Smooth muscle cell (in vitro differentiated cells): Measurements from ENCODE around the gene MAPKAPK5. TPM values are rescaled to one million over a fixed set of nuclear protein-coding genes. Genes with fewer than 3 reads are reported as not detected.

Experiments used
- DNase-seq: peaks from one replicate; lab custom pipeline; 2025; ENCODE audit not compliant: unreplicated experiment; lab: John Stamatoyannopoulos, UW
- H2AFZ ChIP-seq: fragments of 200-600 bp; sonication (generic); 2 replicates; pipeline ENCODE4 v1.6.0; 2016; ENCODE audit warnings: antibody characterized with exemption, low read depth, mild to moderate bottlenecking
- H3F3A ChIP-seq: fragments of 200-600 bp; sonication (generic); 2 replicates; pipeline ENCODE4 v1.6.0; 2017; ENCODE audit warnings: antibody characterized with exemption, low read depth
- H3K27ac ChIP-seq: fragments of 200-600 bp; sonication (generic); 2 replicates; pipeline ENCODE4 v1.5.1; 2016; ENCODE audit warnings: low read depth, mild to moderate bottlenecking
- H3K27me3 ChIP-seq: fragments of 200-600 bp; sonication (generic); 2 replicates; pipeline ENCODE4 v1.6.1; 2016; ENCODE audit warnings: low read depth, mild to moderate bottlenecking
- H3K36me3 ChIP-seq: fragments of 200-600 bp; sonication (generic); 2 replicates; pipeline ENCODE4 v1.5.1; 2016; ENCODE audit warnings: low read depth
- H3K4me1 ChIP-seq: fragments of 200-600 bp; sonication (generic); 2 replicates; pipeline ENCODE4 v1.5.1; 2016; ENCODE audit warnings: low read depth
- H3K4me2 ChIP-seq: fragments of 200-600 bp; sonication (generic); 2 replicates; pipeline ENCODE4 v1.6.0; 2016; ENCODE audit warnings: mild to moderate bottlenecking
- H3K4me3 ChIP-seq: fragments of 200-600 bp; sonication (generic); 2 replicates; pipeline ENCODE4 v1.5.1; 2016; ENCODE audit warnings: mild to moderate bottlenecking
- H3K79me2 ChIP-seq: fragments of 200-600 bp; sonication (generic); 2 replicates; pipeline ENCODE4 v1.6.0; 2016; ENCODE audit warnings: low read depth, mild to moderate bottlenecking
- H3K9ac ChIP-seq: fragments of 200-600 bp; sonication (generic); 2 replicates; pipeline ENCODE4 v1.6.0; 2016; ENCODE audit warnings: low read depth
- H3K9me3 ChIP-seq: fragments of 200-600 bp; sonication (generic); replicated peaks from 2 replicates; pipeline ENCODE4 v1.5.1; 2016; ENCODE audit warnings: low read depth
- H4K20me1 ChIP-seq: fragments of 200-600 bp; sonication (generic); 2 replicates; pipeline ENCODE4 v1.6.0; 2016; ENCODE audit warnings: low read depth
- WGBS: methylation state at CpG from one replicate; pipeline ENCODE4 v1.1.7; 2016; ENCODE audit warnings: low lambda C conversion rate; 5-methylcytosine and 5-hydroxymethylcytosine counted together
- polyA plus RNA-seq: library from polyadenylated mRNA; unstranded; fragments of >200 nt; fragmentation: Nextera tagmentation; extraction: Ambion mirVana; gene quantifications from 2 replicates; pipeline ENCODE4 v1.2.1, GENCODE V29; 2016
- total RNA-seq: library from RNA; depleted of rRNA; stranded (reverse); fragments of >200 nt; gene quantifications from 2 replicates; pipeline ENCODE4 v1.2.3, GENCODE V29; 2014
- TF ChIP-seq, protein P1 (sequence below): fragments of 200-600 bp; sonication (generic); IDR thresholded peaks from 2 replicates; pipeline ENCODE4 v1.5.1; 2017; ENCODE audit warnings: borderline replicate concordance, mild to moderate bottlenecking, antibody characterized with exemption; ENCODE audit not compliant: insufficient read depth, poor library complexity, severe bottlenecking

MAPKAPK5 gene
- total and polyA plus RNA-seq, 2 experiments from 2014 or later = 29.8 to 46.1 TPM

DNA sequence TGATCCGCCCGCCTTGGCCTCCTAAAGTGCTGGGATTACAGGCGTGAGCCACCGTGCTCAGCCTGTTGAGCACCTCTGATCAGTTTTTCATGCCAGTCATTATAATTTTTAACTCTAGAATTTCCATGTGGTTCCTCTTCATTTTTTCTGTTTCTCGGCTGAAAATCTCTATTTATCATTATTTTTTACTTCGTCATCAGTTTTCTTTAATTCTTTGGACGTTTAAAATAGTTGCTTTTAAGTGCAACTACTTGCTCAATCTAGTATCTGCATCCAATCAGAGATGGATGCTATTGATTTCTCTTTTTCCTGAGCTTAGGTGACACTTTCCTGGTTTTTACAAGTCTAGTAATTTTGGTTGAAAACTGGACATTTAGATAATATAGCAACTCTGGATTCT, 16.8 kb downstream of the MAPKAPK5 start:
- Histone ChIP-seq H3K36me3 (peaks cover 3% of the 10 kb centered on the region), H2AFZ (no peak overlapping the region), H3K4me3 (no peak overlapping the region), H3K4me1 (no peaks in the 10 kb centered on the region), H3K27ac (no peak overlapping the region), H3K79me2 (peaks cover 95% of the 10 kb centered on the region), H3F3A (no peaks in the 10 kb centered on the region), H4K20me1 (peaks cover 88% of the 10 kb centered on the region), H3K27me3 (no peaks in the 10 kb centered on the region), H3K4me2 (no peak overlapping the region), H3K9me3 (no peaks in the 10 kb centered on the region), H3K9ac (no peak overlapping the region)
- 98% methylated on average over 7 of the region's 7 CpGs for WGBS
- DNase-seq = no peak
- TF ChIP-seq, protein P1, sequence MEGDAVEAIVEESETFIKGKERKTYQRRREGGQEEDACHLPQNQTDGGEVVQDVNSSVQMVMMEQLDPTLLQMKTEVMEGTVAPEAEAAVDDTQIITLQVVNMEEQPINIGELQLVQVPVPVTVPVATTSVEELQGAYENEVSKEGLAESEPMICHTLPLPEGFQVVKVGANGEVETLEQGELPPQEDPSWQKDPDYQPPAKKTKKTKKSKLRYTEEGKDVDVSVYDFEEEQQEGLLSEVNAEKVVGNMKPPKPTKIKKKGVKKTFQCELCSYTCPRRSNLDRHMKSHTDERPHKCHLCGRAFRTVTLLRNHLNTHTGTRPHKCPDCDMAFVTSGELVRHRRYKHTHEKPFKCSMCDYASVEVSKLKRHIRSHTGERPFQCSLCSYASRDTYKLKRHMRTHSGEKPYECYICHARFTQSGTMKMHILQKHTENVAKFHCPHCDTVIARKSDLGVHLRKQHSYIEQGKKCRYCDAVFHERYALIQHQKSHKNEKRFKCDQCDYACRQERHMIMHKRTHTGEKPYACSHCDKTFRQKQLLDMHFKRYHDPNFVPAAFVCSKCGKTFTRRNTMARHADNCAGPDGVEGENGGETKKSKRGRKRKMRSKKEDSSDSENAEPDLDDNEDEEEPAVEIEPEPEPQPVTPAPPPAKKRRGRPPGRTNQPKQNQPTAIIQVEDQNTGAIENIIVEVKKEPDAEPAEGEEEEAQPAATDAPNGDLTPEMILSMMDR = no peak

DNA sequence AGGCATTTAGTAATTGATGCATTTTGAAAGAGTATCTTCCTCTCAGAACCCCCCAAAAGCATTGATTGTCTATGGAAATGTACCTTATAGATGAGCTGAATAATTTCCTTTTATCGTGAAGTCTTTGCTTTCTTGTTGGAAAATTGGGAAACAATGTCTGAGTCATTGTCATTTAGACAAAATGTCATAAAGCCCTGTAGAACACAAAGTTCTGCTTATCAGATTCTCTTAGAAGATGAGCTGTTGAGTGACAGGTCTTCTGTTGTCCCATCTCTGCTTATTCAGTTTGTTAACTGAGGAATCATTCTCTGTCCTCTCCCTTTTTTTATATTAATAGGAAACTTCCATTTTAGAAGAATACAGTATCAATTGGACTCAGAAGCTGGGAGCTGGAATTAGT, 22.9 kb downstream of the MAPKAPK5 start:
- peaks cover 52% of the 10 kb centered on the region for H3K79me2 ChIP-seq
- WGBS = 100% methylated on average over 1 of the region's 1 CpG
- peaks cover 23% of the 10 kb centered on the region for H3K4me1 ChIP-seq
- H4K20me1 ChIP-seq = peaks cover 77% of the 10 kb centered on the region
- no peak overlapping the region for H3K27ac ChIP-seq
- no peak overlapping the region for H3K9ac ChIP-seq
- TF ChIP-seq, protein P1 = no peak
- no peaks in the 10 kb centered on the region for H3K27me3 ChIP-seq
- H3F3A ChIP-seq = no peaks in the 10 kb centered on the region
- H3K4me3 ChIP-seq = no peak overlapping the region
- H3K36me3 ChIP-seq = peaks cover under 1% of the 10 kb centered on the region
- no peak overlapping the region for H3K4me2 ChIP-seq
- DNase-seq = no peak
- H2AFZ ChIP-seq = no peak overlapping the region
- no peaks in the 10 kb centered on the region for H3K9me3 ChIP-seq

GRCh38 chr12:111867531-111867930, 25.5 kb downstream of the MAPKAPK5 start:
- 87% methylated on average over 2 of the region's 2 CpGs for WGBS
- Histone ChIP-seq H3K36me3 (peaks cover 25% of the 10 kb centered on the region), H2AFZ (no peak overlapping the region), H3F3A (no peaks in the 10 kb centered on the region), H3K4me1 (peaks cover 25% of the 10 kb centered on the region), H3K4me2 (no peak overlapping the region), H3K9me3 (no peaks in the 10 kb centered on the region), H3K27ac (no peak overlapping the region), H3K9ac (no peak overlapping the region), H3K4me3 (no peak overlapping the region), H3K79me2 (peaks cover 29% of the 10 kb centered on the region), H4K20me1 (peaks cover 51% of the 10 kb centered on the region), H3K27me3 (no peaks in the 10 kb centered on the region)
- TF ChIP-seq, protein P1 = no peak
- no peak for DNase-seq

DNA sequence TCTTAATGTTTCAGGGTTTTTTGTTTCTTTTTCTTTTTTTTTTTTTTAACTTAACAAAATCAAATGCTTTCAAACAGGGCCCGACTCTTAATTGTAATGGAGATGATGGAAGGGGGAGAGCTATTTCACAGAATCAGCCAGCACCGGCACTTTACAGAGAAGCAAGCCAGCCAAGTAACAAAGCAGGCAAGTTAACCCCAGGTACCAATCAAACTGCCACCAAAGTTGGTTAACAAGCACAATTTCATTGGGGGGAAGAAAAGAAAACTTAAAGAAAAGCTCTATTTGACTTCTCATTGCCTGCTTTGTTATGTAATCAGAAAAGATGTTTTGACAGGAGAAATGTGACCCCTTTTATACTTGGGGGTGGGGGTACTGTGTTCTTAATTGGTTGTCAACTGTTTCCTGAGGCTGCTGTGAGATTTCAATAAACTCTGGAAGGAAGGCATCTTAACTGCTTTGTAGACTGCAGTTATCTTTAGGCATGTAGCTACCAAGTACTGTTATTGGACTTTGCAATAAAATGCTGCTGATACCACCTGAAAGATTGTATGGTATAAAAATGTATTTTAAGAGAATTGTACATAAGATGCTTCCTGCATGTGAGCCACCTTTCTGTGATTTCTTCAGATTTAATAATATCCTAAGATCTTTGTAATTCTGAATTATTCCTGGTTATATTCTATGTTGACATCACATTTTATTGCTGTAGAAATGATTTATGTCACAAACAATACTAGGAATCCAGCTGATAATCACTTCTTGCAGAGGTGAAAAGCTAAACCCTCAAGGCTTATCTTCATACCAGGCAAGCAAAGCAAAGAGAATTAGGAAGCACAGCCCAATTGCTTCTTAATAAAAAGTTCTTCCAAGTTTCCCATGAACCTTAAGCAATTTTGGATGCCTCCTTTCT, 26.9 kb downstream of the MAPKAPK5 start:
- WGBS = 90% methylated on average over 2 of the region's 2 CpGs
- Histone ChIP-seq H3K9me3 (no peaks in the 10 kb centered on the region), H3K27me3 (no peaks in the 10 kb centered on the region), H3F3A (no peaks in the 10 kb centered on the region), H2AFZ (no peak overlapping the region), H3K4me2 (no peak overlapping the region), H3K4me1 (peaks cover 25% of the 10 kb centered on the region), H3K4me3 (no peak overlapping the region), H3K79me2 (peaks cover 15% of the 10 kb centered on the region), H3K27ac (no peak overlapping the region), H3K36me3 (peaks cover 30% of the 10 kb centered on the region), H3K9ac (no peak overlapping the region), H4K20me1 (peaks cover 36% of the 10 kb centered on the region)
- TF ChIP-seq, protein P1 = no peak
- no peak for DNase-seq
